ENCODE data around the gene COL4A4. TPM values are rescaled to one million over a fixed set of nuclear protein-coding genes. Genes with fewer than 3 reads are reported as not detected.
A peak's percentile ranks its signal among the peaks of the same experiment; 100 is the strongest.
"Not testable (repeated sequence)": the region's sequence is repeated elsewhere in the genome, so short reads cannot be mapped to it uniquely, and the experiment has no call there.

Gene COL4A4
- total RNA-seq, 1 donor from 2014 or later = 0.78 TPM

DNA sequence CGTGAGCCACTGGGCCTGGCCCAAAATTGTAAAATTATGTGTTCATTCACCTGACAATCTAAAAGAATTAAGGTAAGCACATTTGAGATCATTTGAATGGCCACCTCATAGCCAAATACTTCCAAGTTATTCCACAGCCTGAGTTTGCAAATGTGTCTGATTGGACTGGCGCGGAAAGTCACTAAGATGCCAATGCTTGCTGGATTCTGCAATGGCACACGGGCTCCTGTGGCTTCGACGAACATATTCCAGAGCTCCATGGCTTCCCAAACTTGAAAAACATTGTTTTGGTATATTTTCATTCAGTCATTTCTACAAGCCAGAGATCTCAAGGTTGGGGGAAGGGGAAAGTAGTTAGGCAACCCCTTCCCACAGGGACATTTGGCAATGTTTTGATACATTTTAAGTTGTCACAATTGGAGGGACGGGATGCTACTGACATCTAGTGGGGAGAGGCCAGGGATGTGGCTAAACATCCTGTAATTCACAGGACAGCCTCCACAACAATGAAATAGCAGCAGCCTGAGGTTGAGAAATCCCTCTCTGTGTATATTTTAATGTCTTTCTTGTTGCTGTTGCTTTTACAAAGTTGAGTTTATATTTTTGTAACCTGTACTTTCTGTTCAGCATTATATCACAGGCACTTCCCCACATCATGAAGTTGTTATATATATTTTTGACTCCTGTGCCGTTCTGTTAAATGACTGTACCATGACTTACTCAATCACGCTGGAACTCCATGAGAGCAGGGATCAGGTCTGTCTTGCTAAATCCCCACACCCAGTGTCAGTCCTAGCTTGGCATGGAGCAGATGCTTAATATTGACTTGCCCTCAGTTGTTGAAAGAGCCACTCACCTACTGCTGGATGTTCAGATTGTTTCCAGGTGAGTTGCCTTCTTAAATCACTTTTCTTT is 56.9 kb downstream of the COL4A4 start:
- peak; percentile 5 for DNase-seq

- DNase-seq = no peak
These were observed 60.4 kb downstream of the COL4A4 start for GRCh38 chr2:227103583-227103982.

DNA sequence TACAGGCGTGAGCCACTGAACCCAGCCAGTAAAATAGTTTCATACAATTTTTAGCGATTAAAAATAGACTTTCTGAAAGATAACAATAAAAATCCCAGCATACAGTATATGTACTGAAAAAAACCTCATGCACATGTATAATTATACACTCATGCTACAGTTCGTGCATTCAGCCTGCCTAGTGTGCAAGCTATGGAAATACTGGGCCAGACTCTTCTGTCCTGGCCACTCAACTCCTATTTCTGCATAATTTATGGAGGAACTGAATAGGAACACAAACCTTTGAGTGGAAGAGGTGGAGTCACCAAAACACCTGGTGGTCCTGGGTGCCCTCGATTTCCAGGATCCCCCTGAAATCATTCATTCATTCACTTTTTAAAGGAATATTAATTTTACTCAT is 64.7 kb downstream of the COL4A4 start:
- DNase-seq = no peak

DNA sequence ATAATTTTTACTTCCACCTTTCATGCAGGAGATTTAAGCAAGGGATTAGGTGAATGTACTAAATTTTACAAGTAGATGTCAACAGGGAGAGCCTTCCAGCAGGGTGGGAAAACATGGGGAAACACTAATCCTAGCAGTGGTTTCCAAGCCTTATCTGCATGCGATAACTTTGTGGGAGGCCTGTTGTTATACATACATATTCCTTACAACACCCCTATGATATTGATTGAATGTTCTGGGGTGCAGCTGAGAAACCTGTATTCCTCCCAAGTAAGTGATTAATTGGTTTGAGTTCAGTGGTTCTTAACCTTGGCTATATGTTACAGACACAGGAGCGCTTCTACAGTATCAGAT is 65.9 kb downstream of the COL4A4 start:
- no peak for DNase-seq

GRCh38 chr2:227097495-227098161 is 66.4 kb downstream of the COL4A4 start:
- DNase-seq = no peak

DNA sequence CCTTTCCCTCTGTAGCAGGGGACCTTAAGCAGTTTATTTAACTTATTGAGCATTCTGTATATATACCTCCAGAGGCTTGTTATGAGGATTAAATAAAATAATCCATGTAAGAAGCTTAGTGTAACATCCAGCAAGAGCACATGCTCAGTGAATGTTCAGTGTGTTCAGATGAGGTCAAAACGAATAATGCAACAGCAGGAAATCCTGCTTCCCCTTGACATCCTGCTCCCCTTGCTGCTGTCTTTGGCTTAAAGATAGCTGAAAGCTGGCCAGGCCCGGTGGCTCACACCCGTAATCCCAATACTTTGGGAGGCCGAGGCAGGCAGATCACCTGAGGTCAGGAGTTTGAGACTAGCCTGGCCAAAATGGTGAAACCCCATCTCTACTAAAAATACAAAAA is 68.7 kb downstream of the COL4A4 start:
- DNase-seq = no peak

DNA sequence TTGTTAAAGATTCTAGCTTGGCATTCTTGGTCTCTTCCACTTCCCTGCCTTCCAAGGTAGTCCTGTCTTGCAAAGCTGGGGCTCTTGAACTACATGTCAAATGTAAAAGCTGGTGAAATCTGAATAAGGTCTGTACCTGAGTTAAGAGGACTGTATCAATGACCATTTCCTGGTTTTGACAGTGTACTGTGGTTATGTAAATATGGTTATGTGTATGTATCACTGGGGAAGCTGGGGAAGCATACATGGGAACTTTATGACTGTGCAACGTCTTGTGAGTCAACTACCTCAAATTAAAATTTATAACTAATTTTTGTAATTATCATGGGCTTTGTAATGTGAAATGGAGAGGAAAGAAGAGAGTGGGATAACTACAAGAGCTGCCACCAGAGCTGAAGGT is 81.7 kb downstream of the COL4A4 start:
- DNase-seq = no peak

- DNase-seq = no peak
These were observed 84.3 kb downstream of the COL4A4 start for GRCh38 chr2:227079726-227080125.

DNA sequence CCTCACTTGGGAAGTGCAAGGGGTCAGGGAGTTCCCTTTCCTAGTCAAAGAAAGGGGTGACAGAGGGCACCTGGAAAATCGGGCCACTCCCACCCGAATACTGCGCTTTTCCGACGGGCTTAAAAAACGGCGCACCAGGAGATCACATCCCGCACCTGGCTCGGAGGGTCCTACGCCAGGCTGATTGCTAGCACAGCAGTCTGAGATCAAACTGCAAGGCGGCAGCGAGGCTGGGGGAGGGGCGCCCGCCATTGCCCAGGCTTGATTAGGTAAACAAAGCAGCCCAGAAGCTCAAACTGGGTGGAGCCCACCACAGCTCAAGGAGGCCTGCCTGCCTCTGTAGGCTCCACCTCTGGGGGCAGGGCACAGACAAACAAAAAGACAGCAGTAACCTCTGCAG is 98.9 kb downstream of the COL4A4 start:
- not testable (repeated sequence) for DNase-seq

DNA sequence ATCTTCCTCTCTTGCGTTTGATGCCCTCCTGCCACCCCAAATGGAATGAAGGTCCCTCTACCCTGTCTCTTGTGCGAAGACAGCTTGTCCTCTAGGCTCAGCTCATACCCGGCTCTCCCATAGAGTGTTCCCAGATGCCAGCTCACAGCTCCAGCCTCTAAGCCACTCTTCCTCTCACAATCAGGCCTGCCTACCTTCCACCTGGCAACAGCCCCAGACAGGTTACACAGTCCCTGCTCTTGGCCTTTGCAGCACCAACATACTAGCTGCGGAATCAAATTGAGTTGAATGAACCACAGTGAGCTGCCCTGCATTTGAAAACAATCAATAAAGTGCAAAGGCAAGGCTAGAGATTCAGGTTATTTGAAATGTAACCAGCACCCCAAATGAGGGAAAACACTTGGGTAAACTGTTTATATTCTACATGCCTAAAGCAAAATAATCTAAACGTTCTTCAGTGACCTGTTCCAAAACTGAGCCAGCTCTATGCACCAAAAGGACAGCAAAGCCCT is 105.1 kb downstream of the COL4A4 start:
- DNase-seq = no peak

GRCh38 chr2:227057743-227058447 is 106.1 kb downstream of the COL4A4 start:
- no peak for DNase-seq

DNA sequence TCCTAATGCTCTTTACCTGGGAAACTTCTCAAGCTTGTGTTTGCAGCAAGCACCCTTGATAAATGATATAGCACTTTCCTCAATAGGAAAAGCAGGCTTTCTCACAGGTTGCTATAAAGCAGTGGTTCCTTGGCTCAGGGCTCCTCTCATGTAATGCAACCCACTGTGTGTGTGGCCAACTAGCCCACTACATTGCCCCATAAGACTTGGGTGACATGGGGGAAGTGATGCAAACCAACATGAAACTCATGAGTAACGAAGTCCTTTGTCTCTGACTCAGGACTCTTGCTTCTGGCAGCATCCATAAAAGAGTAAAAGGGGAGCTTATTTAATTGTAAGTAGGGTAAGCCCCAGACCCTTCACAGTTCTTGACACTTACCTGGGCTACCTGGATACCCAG is 106.9 kb downstream of the COL4A4 start:
- no peak for DNase-seq

- DNase-seq = no peak
These were observed 110.0 kb downstream of the COL4A4 start for GRCh38 chr2:227054006-227054405.

- DNase-seq = no peak
These were observed 111.1 kb downstream of the COL4A4 start for GRCh38 chr2:227052879-227053278.

DNA sequence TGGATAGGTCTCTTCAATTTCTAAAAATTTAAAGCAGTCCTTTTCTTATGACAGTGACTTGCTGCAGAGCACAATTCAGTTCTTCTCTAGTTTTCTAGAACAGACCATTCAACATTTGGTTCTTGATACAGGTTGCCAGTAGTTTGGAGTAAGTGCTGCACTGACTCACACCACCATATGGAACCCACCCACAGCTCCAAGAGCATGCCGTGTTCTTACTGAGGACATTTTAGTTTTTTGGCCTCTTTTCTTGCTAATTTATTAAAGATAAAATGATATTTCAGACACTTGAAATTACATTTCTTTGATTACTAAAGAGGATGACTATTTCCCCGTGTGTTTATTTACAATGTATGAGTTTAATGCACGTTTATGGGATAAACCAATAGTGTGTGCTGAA is 120.0 kb downstream of the COL4A4 start:
- peak; percentile 1 for DNase-seq

GRCh38 chr2:227038550-227039189 is 125.3 kb downstream of the COL4A4 start:
- no peak for DNase-seq

GRCh38 chr2:227036527-227036926 is 127.5 kb downstream of the COL4A4 start:
- DNase-seq = no peak

- DNase-seq = no peak
These were observed 128.2 kb downstream of the COL4A4 start for GRCh38 chr2:227035711-227036367.

- DNase-seq = no peak
These were observed 130.4 kb downstream of the COL4A4 start for GRCh38 chr2:227033471-227034148.

DNA sequence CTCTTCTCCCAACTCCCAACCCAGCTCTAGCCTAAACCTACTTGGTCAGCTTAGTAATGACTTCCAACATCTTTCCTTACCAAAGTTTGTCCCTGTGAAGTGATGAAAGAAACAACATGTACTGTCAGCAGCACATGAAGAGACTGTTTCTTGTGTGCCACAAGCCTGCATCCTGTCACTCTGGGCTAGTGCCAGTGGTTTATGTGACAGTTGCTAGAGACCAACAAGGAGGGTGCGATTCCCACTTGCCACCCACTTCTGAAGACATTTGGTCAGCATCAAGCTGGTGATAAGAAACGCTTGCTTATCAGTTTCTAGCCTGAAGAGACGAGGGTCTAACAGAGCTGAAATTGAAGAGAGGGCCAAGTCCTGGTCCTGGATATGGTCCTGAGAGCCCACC is 132.6 kb downstream of the COL4A4 start:
- peak; percentile 26 for DNase-seq

DNA sequence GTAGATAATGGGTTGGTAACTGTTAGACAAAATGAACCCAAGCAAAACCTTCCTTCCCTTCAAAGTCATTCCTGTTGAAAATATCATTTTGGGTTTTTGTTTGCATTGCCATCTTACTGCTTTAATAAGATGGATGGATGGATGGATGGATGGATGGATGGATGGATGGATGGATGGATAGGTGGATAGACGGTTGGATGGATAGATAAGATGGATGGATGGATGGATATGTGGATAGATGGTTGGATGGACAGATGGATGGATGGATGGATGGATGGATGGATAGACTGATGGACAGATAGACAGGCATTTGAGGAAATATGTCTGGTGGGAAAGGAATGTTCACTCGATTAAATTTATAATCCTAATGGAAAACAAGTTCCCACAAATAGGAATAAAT is 133.2 kb downstream of the COL4A4 start:
- DNase-seq = no peak

All from occipital lobe (tissue), 2 donors.